ENCODE measurements around the gene CADPS2.

DNA sequence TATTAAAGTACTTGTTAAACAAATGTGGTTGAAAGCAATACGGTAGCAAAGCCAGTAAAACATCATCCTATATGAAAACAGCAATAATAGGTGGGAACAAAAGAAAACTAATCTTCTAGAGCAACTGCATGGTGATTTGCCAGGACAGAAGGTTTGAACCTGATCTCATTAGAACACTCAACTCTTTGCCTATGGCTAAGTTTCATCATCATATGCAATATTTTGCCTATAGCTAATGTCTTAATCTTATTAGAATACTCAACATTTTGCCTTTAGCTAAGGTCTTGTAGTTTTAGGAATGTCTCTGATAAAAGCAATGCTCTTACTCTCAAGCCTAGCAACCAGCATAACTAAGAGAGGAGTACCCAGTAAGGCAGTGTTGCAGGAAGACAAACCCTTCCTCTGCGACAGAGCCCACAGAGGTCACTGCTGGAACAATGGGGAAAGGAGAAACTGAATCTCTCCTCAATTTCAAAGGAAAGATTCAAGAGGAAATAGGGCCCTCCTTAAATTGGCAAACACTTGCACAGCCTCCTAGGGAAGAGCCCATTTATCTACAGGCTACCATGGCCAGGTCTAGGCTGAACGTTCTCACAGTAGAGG is 38.3 kb downstream of the CADPS2 start:
- TF ChIP-seq, protein P1, sequence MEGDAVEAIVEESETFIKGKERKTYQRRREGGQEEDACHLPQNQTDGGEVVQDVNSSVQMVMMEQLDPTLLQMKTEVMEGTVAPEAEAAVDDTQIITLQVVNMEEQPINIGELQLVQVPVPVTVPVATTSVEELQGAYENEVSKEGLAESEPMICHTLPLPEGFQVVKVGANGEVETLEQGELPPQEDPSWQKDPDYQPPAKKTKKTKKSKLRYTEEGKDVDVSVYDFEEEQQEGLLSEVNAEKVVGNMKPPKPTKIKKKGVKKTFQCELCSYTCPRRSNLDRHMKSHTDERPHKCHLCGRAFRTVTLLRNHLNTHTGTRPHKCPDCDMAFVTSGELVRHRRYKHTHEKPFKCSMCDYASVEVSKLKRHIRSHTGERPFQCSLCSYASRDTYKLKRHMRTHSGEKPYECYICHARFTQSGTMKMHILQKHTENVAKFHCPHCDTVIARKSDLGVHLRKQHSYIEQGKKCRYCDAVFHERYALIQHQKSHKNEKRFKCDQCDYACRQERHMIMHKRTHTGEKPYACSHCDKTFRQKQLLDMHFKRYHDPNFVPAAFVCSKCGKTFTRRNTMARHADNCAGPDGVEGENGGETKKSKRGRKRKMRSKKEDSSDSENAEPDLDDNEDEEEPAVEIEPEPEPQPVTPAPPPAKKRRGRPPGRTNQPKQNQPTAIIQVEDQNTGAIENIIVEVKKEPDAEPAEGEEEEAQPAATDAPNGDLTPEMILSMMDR (IDR thresholded peaks at IDR 0.05; ENCODE audit: insufficient read depth, low read length, poor library complexity, severe bottlenecking) = no peak
- TF ChIP-seq EZH2phosphoT487 (conservative IDR thresholded peaks at IDR 0.05; ENCODE audit: low read length) = no peak
